HEK293 (cell line): ENCODE data around the gene CCNY.

Experiments
- BCL11A ChIP-seq: fragments of 450-650 bp; formaldehyde crosslinking; IDR thresholded peaks from 2 replicates; pipeline ENCODE4 v1.5.1; 2016; ENCODE audit warnings: low read depth, missing biosample characterization, missing genetic modification characterization
- FEZF1 ChIP-seq: fragments of 450-650 bp; formaldehyde crosslinking; IDR thresholded peaks from 2 replicates; pipeline ENCODE4 v1.5.1; 2016; ENCODE audit warnings: missing biosample characterization, missing genetic modification characterization
- GLI4 ChIP-seq: fragments of 450-650 bp; formaldehyde crosslinking; IDR thresholded peaks from 2 replicates; pipeline ENCODE4 v1.5.1; 2016; ENCODE audit warnings: missing biosample characterization, missing genetic modification characterization
- OSR2 ChIP-seq: fragments of 450-650 bp; formaldehyde crosslinking; IDR thresholded peaks from 2 replicates; pipeline ENCODE4 v1.5.1; 2016; ENCODE audit warnings: missing biosample characterization, missing genetic modification characterization
- RBAK ChIP-seq: fragments of 450-650 bp; formaldehyde crosslinking; IDR thresholded peaks from 2 replicates; pipeline ENCODE4 v1.5.1; 2016; ENCODE audit warnings: missing biosample characterization, missing genetic modification characterization
- WT1 ChIP-seq: fragments of 450-650 bp; formaldehyde crosslinking; IDR thresholded peaks from 2 replicates; pipeline ENCODE4 v1.5.1; 2016; ENCODE audit warnings: missing biosample characterization, missing genetic modification characterization
- ZBTB17 ChIP-seq: fragments of 450-650 bp; formaldehyde crosslinking; IDR thresholded peaks from 2 replicates; pipeline ENCODE4 v1.5.1; 2016; ENCODE audit warnings: missing biosample characterization, missing genetic modification characterization
- ZFP3 ChIP-seq: fragments of 450-650 bp; formaldehyde crosslinking; IDR thresholded peaks from 2 replicates; pipeline ENCODE4 v1.5.1; 2016; ENCODE audit warnings: low read depth, missing biosample characterization, missing genetic modification characterization
- ZFP37 ChIP-seq: fragments of 450-650 bp; formaldehyde crosslinking; IDR thresholded peaks from 2 replicates; pipeline ENCODE4 v1.5.1; 2016; ENCODE audit warnings: missing biosample characterization, missing genetic modification characterization
- ZNF133 ChIP-seq: fragments of 450-650 bp; formaldehyde crosslinking; IDR thresholded peaks from 2 replicates; pipeline ENCODE4 v1.5.1; 2016; ENCODE audit warnings: missing biosample characterization, missing genetic modification characterization
- ZNF155 ChIP-seq: fragments of 450-650 bp; formaldehyde crosslinking; IDR thresholded peaks from 2 replicates; pipeline ENCODE4 v1.5.1; 2016; ENCODE audit warnings: missing biosample characterization, missing genetic modification characterization
- ZNF2 ChIP-seq: fragments of 450-650 bp; formaldehyde crosslinking; IDR thresholded peaks from 2 replicates; pipeline ENCODE4 v1.5.1; 2016; ENCODE audit warnings: missing biosample characterization, missing genetic modification characterization
- ZNF221 ChIP-seq: fragments of 450-650 bp; formaldehyde crosslinking; IDR thresholded peaks from 2 replicates; pipeline ENCODE4 v1.5.1; 2017; ENCODE audit warnings: missing biosample characterization, missing genetic modification characterization, borderline replicate concordance
- ZNF433 ChIP-seq: fragments of 450-650 bp; formaldehyde crosslinking; IDR thresholded peaks from 2 replicates; pipeline ENCODE4 v1.5.1; 2016; ENCODE audit warnings: missing biosample characterization, missing genetic modification characterization, low read depth
- ZNF530 ChIP-seq: fragments of 450-650 bp; formaldehyde crosslinking; IDR thresholded peaks from 2 replicates; pipeline ENCODE4 v1.5.1; 2016; ENCODE audit warnings: low read depth, missing biosample characterization, missing genetic modification characterization
- ZNF629 ChIP-seq: fragments of 450-650 bp; formaldehyde crosslinking; IDR thresholded peaks from 2 replicates; pipeline ENCODE4 v1.5.1; 2017; ENCODE audit warnings: missing biosample characterization, missing genetic modification characterization
- ZNF677 ChIP-seq: fragments of 450-650 bp; IDR thresholded peaks from 2 replicates; pipeline ENCODE4 v1.5.0; 2018; ENCODE audit warnings: missing biosample characterization, mild to moderate bottlenecking, missing genetic modification characterization, moderate library complexity
- TF ChIP-seq, protein P1 (sequence below): fragments of 450-650 bp; formaldehyde crosslinking; IDR thresholded peaks from 2 replicates; pipeline ENCODE4 v1.5.1; 2016; ENCODE audit warnings: missing biosample characterization, missing genetic modification characterization
- TF ChIP-seq, protein P2 (sequence below): fragments of 450-650 bp; formaldehyde crosslinking; IDR thresholded peaks from 2 replicates; pipeline ENCODE4 v1.5.1; 2016; ENCODE audit warnings: missing biosample characterization, missing genetic modification characterization
- TF ChIP-seq, protein P3 (sequence below): fragments of 450-650 bp; formaldehyde crosslinking; IDR thresholded peaks from 2 replicates; pipeline ENCODE4 v1.5.1; 2016; ENCODE audit warnings: missing biosample characterization, missing genetic modification characterization
- TF ChIP-seq, protein P4 (sequence below): fragments of 450-650 bp; formaldehyde crosslinking; IDR thresholded peaks from 2 replicates; pipeline ENCODE4 v1.5.1; 2017; ENCODE audit warnings: missing biosample characterization, missing genetic modification characterization
- TF ChIP-seq, protein P5 (sequence below): sonication (generic); formaldehyde crosslinking; IDR thresholded peaks from 2 replicates; pipeline ENCODE4 v1.8.1; 2022; ENCODE audit warnings: mild to moderate bottlenecking, moderate library complexity, missing genetic modification reagents
- TF ChIP-seq, protein P6 (sequence below): fragments of 450-650 bp; formaldehyde crosslinking; IDR thresholded peaks from 2 replicates; pipeline ENCODE4 v1.5.1; 2016; ENCODE audit warnings: missing biosample characterization, missing genetic modification characterization, low read depth
- TF ChIP-seq, protein P7 (sequence below): fragments of 450-650 bp; formaldehyde crosslinking; IDR thresholded peaks from 2 replicates; pipeline ENCODE4 v1.5.1; 2017; ENCODE audit warnings: missing biosample characterization, missing genetic modification characterization
- TF ChIP-seq, protein P8 (sequence below): fragments of 450-650 bp; formaldehyde crosslinking; IDR thresholded peaks from 2 replicates; pipeline ENCODE4 v1.5.1; 2017; ENCODE audit warnings: missing biosample characterization, missing genetic modification characterization

CCNY gene

DNA sequence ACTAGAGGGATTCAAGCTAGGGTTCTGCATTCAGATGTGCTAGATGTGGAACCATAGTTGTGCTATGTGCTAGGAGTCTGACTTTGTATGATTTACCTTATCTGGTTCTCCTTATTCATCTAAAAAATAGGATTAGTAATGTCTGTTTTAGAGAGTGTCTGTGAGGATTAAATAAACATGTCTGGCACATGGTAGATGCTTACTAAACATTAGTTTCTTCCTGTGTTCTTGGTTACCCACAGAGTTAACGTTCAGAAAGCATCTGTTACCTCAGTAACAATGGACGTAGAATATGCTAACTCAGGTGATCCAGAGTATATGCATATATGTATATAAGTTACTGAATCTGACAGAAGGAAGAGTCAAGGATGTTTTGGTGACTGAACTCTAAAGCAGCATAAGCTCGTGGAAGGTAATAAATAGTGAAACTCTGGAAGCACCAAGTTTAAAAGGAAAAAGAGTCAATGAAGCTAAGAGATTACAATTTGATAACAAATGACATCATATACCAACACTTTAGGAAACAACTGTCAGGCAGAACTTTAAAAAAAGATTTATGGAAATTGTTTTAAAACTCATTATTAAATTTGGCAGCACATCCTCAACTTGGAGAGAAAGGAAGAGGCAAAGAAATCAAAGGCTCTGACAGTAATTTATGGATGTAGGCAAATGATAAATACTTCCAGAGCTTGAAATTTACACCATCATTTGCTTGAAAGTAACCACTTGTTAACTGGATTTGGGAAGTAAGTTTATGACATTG is 127.0 kb downstream of the CCNY start (continued):
- TF ChIP-seq, protein P1, sequence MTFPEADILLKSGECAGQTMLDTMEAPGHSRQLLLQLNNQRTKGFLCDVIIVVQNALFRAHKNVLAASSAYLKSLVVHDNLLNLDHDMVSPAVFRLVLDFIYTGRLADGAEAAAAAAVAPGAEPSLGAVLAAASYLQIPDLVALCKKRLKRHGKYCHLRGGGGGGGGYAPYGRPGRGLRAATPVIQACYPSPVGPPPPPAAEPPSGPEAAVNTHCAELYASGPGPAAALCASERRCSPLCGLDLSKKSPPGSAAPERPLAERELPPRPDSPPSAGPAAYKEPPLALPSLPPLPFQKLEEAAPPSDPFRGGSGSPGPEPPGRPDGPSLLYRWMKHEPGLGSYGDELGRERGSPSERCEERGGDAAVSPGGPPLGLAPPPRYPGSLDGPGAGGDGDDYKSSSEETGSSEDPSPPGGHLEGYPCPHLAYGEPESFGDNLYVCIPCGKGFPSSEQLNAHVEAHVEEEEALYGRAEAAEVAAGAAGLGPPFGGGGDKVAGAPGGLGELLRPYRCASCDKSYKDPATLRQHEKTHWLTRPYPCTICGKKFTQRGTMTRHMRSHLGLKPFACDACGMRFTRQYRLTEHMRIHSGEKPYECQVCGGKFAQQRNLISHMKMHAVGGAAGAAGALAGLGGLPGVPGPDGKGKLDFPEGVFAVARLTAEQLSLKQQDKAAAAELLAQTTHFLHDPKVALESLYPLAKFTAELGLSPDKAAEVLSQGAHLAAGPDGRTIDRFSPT (tag by site-specific recombination) = no peak
- TF ChIP-seq, protein P2, sequence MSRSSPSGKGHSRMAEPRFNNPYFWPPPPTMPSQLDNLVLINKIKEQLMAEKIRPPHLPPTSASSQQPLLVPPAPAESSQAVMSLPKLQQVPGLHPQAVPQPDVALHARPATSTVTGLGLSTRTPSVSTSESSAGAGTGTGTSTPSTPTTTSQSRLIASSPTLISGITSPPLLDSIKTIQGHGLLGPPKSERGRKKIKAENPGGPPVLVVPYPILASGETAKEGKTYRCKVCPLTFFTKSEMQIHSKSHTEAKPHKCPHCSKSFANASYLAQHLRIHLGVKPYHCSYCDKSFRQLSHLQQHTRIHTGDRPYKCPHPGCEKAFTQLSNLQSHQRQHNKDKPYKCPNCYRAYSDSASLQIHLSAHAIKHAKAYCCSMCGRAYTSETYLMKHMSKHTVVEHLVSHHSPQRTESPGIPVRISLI (tag by site-specific recombination) = no peak
- no peak for TF ChIP-seq ZFP37 (tag by site-specific recombination)
- TF ChIP-seq, protein P3, sequence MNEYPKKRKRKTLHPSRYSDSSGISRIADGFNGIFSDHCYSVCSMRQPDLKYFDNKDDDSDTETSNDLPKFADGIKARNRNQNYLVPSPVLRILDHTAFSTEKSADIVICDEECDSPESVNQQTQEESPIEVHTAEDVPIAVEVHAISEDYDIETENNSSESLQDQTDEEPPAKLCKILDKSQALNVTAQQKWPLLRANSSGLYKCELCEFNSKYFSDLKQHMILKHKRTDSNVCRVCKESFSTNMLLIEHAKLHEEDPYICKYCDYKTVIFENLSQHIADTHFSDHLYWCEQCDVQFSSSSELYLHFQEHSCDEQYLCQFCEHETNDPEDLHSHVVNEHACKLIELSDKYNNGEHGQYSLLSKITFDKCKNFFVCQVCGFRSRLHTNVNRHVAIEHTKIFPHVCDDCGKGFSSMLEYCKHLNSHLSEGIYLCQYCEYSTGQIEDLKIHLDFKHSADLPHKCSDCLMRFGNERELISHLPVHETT (tag by site-specific recombination) = no peak
- TF ChIP-seq ZNF530 (tag by site-specific recombination) = no peak
- no peak for TF ChIP-seq GLI4 (tag by site-specific recombination)
- TF ChIP-seq WT1 (tag by site-specific recombination) = no peak
- TF ChIP-seq BCL11A = no peak
- TF ChIP-seq, protein P4, sequence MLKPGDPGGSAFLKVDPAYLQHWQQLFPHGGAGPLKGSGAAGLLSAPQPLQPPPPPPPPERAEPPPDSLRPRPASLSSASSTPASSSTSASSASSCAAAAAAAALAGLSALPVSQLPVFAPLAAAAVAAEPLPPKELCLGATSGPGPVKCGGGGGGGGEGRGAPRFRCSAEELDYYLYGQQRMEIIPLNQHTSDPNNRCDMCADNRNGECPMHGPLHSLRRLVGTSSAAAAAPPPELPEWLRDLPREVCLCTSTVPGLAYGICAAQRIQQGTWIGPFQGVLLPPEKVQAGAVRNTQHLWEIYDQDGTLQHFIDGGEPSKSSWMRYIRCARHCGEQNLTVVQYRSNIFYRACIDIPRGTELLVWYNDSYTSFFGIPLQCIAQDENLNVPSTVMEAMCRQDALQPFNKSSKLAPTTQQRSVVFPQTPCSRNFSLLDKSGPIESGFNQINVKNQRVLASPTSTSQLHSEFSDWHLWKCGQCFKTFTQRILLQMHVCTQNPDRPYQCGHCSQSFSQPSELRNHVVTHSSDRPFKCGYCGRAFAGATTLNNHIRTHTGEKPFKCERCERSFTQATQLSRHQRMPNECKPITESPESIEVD (tag by site-specific recombination) = peak; percentile 48
- TF ChIP-seq, protein P5, sequence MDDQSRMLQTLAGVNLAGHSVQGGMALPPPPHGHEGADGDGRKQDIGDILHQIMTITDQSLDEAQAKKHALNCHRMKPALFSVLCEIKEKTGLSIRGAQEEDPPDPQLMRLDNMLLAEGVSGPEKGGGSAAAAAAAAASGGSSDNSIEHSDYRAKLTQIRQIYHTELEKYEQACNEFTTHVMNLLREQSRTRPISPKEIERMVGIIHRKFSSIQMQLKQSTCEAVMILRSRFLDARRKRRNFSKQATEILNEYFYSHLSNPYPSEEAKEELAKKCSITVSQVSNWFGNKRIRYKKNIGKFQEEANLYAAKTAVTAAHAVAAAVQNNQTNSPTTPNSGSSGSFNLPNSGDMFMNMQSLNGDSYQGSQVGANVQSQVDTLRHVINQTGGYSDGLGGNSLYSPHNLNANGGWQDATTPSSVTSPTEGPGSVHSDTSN = no peak
- TF ChIP-seq, protein P6, sequence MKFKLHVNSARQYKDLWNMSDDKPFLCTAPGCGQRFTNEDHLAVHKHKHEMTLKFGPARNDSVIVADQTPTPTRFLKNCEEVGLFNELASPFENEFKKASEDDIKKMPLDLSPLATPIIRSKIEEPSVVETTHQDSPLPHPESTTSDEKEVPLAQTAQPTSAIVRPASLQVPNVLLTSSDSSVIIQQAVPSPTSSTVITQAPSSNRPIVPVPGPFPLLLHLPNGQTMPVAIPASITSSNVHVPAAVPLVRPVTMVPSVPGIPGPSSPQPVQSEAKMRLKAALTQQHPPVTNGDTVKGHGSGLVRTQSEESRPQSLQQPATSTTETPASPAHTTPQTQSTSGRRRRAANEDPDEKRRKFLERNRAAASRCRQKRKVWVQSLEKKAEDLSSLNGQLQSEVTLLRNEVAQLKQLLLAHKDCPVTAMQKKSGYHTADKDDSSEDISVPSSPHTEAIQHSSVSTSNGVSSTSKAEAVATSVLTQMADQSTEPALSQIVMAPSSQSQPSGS = peak; percentile 77
- no peak for TF ChIP-seq RBAK (tag by site-specific recombination)
- TF ChIP-seq ZNF155 (tag by site-specific recombination) = no peak
- TF ChIP-seq ZBTB17 (tag by site-specific recombination) = peak; percentile 70; the same call in 1 of the 2 replicates
- no peak for TF ChIP-seq FEZF1 (tag by site-specific recombination)
- no peak for TF ChIP-seq ZNF2 (tag by site-specific recombination)
- TF ChIP-seq, protein P7, sequence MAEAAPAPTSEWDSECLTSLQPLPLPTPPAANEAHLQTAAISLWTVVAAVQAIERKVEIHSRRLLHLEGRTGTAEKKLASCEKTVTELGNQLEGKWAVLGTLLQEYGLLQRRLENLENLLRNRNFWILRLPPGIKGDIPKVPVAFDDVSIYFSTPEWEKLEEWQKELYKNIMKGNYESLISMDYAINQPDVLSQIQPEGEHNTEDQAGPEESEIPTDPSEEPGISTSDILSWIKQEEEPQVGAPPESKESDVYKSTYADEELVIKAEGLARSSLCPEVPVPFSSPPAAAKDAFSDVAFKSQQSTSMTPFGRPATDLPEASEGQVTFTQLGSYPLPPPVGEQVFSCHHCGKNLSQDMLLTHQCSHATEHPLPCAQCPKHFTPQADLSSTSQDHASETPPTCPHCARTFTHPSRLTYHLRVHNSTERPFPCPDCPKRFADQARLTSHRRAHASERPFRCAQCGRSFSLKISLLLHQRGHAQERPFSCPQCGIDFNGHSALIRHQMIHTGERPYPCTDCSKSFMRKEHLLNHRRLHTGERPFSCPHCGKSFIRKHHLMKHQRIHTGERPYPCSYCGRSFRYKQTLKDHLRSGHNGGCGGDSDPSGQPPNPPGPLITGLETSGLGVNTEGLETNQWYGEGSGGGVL = no peak
- TF ChIP-seq ZNF629 = peak; percentile 52; the same call in 1 of the 2 replicates
- no peak for TF ChIP-seq ZNF677
- no peak for TF ChIP-seq ZNF133
- TF ChIP-seq ZFP3 (tag by site-specific recombination) = no peak
- TF ChIP-seq, protein P8, sequence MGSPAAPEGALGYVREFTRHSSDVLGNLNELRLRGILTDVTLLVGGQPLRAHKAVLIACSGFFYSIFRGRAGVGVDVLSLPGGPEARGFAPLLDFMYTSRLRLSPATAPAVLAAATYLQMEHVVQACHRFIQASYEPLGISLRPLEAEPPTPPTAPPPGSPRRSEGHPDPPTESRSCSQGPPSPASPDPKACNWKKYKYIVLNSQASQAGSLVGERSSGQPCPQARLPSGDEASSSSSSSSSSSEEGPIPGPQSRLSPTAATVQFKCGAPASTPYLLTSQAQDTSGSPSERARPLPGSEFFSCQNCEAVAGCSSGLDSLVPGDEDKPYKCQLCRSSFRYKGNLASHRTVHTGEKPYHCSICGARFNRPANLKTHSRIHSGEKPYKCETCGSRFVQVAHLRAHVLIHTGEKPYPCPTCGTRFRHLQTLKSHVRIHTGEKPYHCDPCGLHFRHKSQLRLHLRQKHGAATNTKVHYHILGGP = no peak
- TF ChIP-seq ZNF221 (tag by site-specific recombination) = no peak
- no peak for TF ChIP-seq OSR2 (tag by site-specific recombination)
- no peak for TF ChIP-seq ZNF433 (tag by site-specific recombination)
